ENCODE measurements around the gene ELOVL5.
A peak's percentile ranks its signal among the peaks of the same experiment; 100 is the strongest.
"Not testable (repeated sequence)": the region's sequence is repeated elsewhere in the genome, so short reads cannot be mapped to it uniquely, and the experiment has no call there.

ELOVL5 gene

GRCh38 chr6:53348371-53349208 is at the start of gene ELOVL5:
Gene ELOVL5, minus strand, starts transcription at chr6:53348950. Its CDS starts 53,251 bp downstream, at chr6:53295699.
- DNase-seq, result peak; percentile 95

- no peak for DNase-seq
These were observed 48.5 kb upstream of the ELOVL5 start for GRCh38 chr6:53397283-53397682.

- DNase-seq, result no peak
These were observed 47.2 kb upstream of the ELOVL5 start for GRCh38 chr6:53395986-53396385.

- no peak for DNase-seq
These were observed 46.0 kb upstream of the ELOVL5 start for GRCh38 chr6:53394704-53395103.

GRCh38 chr6:53391170-53391569 is 42.4 kb upstream of the ELOVL5 start:
- DNase-seq, result no peak

- no peak for DNase-seq
These were observed 41.3 kb upstream of the ELOVL5 start for GRCh38 chr6:53390010-53390409.

- not testable (repeated sequence) for DNase-seq
These were observed 39.9 kb upstream of the ELOVL5 start for GRCh38 chr6:53388615-53389014.

- DNase-seq, result no peak
These were observed 33.7 kb upstream of the ELOVL5 start for GRCh38 chr6:53382421-53382820.

- DNase-seq, result no peak
These were observed 29.5 kb upstream of the ELOVL5 start for GRCh38 chr6:53378208-53378607.

- DNase-seq, result no peak
These were observed 29.0 kb upstream of the ELOVL5 start for GRCh38 chr6:53377793-53378192.

- no peak for DNase-seq
These were observed 28.5 kb upstream of the ELOVL5 start for GRCh38 chr6:53377289-53377688.

- no peak for DNase-seq
These were observed 28.0 kb upstream of the ELOVL5 start for GRCh38 chr6:53376661-53377226.

GRCh38 chr6:53375847-53376246 is 27.1 kb upstream of the ELOVL5 start:
- no peak for DNase-seq

GRCh38 chr6:53373638-53374037 is 24.9 kb upstream of the ELOVL5 start:
- DNase-seq, result no peak

GRCh38 chr6:53369876-53370515 is 21.2 kb upstream of the ELOVL5 start:
- DNase-seq, result no peak

GRCh38 chr6:53369051-53369450 is 20.3 kb upstream of the ELOVL5 start:
- no peak for DNase-seq

- DNase-seq, result no peak
These were observed 17.4 kb upstream of the ELOVL5 start for GRCh38 chr6:53366128-53366641.

GRCh38 chr6:53363341-53364079 is 14.8 kb upstream of the ELOVL5 start:
- DNase-seq, result no peak

GRCh38 chr6:53361549-53362031 is 12.8 kb upstream of the ELOVL5 start:
- no peak for DNase-seq

- no peak for DNase-seq
These were observed 11.6 kb upstream of the ELOVL5 start for GRCh38 chr6:53360093-53360912.

GRCh38 chr6:53359843-53360092 is 11.0 kb upstream of the ELOVL5 start:
- DNase-seq, result no peak

GRCh38 chr6:53359095-53359842 is 10.5 kb upstream of the ELOVL5 start:
- peak; percentile 96 for DNase-seq

Measured in NCI-H345 (cell line).